GM12873 (cell line): ENCODE measurements around the gene TIGD2.

Experiments used
- TF ChIP-seq, protein P1 (sequence below): IDR thresholded peaks from 2 replicates; pipeline ENCODE4 v1.5.1; 2012; ENCODE audit warnings: low read depth, mild to moderate bottlenecking, moderate library complexity, low read length, control low read depth; ENCODE audit not compliant: insufficient read depth; ENCODE audit errors: missing control alignments

The TIGD2 gene

DNA sequence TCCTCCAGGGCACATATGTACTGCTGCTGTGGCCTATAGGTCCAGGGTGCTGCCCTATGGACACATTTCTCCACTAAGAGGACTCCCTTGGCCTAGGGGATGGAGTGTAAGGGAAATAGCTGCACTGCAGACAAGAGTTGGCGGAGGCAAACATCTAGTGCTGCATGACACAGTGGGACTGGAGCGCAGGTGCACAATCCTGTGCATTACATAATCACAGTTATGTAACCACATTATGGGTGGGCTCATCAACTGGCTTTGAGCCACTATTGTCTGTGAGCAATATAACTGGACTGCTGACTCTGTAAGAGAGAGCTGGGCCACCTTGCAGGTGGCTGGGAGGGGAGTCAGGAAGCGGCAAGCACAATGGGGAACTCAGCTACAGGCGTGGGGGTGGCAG, 3.2 kb upstream of the TIGD2 start:
- TF ChIP-seq, protein P1, sequence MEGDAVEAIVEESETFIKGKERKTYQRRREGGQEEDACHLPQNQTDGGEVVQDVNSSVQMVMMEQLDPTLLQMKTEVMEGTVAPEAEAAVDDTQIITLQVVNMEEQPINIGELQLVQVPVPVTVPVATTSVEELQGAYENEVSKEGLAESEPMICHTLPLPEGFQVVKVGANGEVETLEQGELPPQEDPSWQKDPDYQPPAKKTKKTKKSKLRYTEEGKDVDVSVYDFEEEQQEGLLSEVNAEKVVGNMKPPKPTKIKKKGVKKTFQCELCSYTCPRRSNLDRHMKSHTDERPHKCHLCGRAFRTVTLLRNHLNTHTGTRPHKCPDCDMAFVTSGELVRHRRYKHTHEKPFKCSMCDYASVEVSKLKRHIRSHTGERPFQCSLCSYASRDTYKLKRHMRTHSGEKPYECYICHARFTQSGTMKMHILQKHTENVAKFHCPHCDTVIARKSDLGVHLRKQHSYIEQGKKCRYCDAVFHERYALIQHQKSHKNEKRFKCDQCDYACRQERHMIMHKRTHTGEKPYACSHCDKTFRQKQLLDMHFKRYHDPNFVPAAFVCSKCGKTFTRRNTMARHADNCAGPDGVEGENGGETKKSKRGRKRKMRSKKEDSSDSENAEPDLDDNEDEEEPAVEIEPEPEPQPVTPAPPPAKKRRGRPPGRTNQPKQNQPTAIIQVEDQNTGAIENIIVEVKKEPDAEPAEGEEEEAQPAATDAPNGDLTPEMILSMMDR: no peak

DNA sequence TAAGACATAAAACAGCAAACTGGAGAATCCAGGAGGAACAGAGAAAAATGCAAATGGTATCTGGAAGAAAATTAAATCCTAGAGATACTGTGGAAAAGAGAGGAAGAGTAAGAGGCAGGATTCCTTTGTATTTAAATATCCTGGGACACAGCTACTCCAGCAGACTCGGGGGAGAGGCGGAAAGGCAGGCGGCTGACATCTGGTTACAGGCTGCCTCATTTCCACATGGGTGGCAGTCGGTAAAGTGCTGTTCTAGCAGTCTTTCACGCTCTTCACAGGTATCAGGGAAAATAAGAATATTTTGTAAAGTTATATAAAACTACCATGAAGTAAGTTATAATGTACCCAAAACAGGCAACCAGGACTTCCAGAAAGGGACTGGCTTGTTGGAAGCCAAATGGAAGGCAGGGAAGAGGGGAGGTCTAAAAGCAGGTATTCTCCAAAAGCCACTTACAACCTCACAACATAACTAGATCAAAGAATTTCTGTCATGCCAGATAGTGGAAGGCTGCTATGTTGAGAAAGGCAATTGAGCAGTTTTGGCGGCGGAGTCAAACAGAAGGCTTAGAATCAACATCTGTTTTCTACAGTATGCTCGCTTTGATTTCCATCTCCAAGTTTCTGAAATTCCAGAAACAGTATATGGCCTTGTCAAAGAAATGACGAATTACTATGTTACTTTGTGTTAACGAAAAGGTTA, 1.3 kb upstream of the TIGD2 start:
- TF ChIP-seq, protein P1: no peak

DNA sequence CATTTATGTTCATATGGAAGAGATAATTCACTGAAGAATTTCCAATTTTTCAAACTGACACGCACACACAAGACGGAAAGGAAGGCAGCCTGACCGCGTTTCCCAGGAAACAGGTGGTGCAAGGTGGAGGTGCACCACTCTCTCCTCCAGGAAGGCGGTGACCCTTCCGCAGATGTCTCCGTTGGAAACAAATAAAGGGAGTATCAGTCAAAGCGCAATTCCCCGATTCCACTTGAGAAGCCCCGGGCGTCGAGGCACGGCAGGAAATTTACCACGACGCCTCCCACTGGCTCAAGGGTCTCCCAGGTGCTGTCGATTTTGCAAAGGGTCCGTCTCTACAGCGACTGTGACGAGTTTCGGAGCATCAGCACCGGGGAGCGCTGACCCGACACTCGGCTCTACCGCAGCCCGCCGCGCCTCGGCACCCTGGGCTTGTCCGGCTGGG, 770 bp upstream of the TIGD2 start:
- TF ChIP-seq, protein P1: no peak

DNA sequence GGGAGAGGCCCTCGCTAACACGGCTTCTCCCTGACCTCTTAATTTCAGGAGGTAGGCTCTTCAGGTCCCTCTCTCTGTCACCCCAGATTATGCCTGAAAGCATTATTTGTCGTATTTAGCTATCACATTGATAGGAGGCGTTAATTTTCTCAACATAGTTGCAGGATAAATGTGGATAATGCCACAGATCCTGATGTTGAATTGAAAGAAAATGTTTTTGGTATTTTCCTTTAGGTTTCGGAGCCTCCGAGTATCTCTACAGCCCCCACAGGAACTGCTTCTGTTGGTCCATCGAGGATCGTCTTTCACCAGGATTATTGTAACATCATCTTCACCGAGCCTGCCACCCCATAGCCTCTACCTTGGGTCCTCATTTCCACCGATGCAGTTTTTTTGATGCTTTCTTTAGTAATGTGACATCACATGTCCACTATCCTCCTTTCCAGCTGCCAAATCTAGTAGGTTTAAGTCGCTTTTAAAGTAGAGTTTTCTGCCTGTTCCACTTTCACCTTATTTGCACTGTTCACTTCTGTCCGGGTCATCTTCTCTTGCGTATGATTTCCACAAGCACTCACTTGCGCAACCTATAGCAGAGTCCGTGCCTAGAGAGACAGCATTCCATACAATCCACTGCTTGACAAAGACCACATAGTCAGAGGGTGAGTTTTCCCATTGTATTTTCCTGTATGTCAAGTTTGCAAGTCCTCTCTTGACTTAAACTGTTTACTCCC, 665 bp downstream of the TIGD2 start:
- TF ChIP-seq, protein P1: no peak

DNA sequence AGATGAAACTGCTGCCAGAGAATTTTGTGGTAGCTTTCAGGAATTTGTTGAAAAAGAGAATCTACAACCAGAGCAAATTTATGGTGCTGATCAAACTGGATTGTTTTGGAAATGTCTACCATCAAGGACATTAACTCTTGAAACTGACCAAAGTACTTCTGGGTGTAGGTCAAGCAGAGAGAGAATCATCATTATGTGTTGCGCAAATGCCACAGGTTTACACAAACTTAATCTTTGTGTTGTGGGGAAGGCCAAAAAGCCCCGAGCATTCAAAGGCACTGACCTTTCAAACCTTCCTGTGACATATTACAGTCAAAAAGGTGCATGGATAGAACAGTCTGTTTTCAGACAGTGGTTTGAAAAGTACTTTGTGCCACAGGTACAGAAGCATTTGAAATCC, 2.1 kb downstream of the TIGD2 start:
- TF ChIP-seq, protein P1: no peak

DNA sequence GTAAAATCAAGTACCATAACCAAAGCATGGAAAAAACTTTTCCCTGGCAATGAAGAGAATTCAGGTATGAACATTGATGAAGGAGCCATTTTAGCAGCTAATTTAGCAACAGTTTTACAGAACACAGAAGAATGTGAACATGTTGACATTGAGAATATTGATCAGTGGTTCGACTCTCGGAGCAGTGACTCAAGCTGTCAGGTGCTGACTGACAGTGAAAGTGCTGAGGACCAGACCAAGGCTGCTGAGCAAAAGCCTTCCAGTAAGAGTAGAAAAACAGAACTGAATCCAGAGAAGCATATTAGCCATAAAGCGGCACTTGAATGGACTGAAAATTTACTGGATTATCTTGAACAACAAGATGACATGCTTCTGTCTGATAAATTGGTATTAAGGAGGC, 2.8 kb downstream of the TIGD2 start:
- TF ChIP-seq, protein P1: no peak

DNA sequence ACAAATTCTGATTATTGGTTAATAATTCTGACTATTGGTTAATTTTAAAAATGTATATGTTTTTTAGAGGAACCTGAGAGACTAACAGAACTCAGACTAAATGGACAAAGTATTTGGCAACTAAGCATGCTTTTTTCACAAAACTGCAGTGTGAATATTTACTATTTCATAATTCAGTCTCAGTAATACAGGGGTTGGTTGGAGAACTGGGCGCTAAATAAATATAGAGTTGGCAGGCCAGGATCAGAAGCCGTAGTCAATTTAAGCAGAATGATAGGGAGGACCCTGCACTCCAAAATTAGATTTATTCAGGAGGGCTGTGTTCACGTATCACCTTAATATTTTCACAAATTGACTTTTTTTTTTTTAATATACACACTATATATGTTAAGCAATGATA, 5.8 kb downstream of the TIGD2 start:
- TF ChIP-seq, protein P1: no peak
